GM23248 (cell line): ENCODE measurements around the gene SBNO2. TPM values are rescaled to one million over a fixed set of nuclear protein-coding genes. Genes with fewer than 3 reads are reported as not detected.
A peak's percentile ranks its signal among the peaks of the same experiment; 100 is the strongest.

ENCODE experiments used
- DNase-seq: peaks from one replicate; pipeline ENCODE4 v3.0.0-alpha.2; 2015
- H2AFZ ChIP-seq: fragments of 200-600 bp; sonication (generic); 2 replicates; pipeline ENCODE4 v1.6.1; 2016; ENCODE audit warnings: antibody characterized with exemption
- H3F3A ChIP-seq: fragments of 200-600 bp; sonication (generic); 2 replicates; pipeline ENCODE4 v1.6.1; 2016; ENCODE audit warnings: mild to moderate bottlenecking, antibody characterized with exemption, mixed run types; ENCODE audit not compliant: insufficient read depth
- H3K27ac ChIP-seq: fragments of 200-600 bp; sonication (generic); 2 replicates; pipeline ENCODE4 v1.5.1; 2016; ENCODE audit warnings: mild to moderate bottlenecking
- H3K27me3 ChIP-seq: fragments of 200-600 bp; sonication (generic); replicated peaks from 2 replicates; pipeline ENCODE4 v1.6.1; 2016; ENCODE audit warnings: mild to moderate bottlenecking; ENCODE audit not compliant: insufficient read depth
- H3K36me3 ChIP-seq: fragments of 200-600 bp; sonication (generic); 2 replicates; pipeline ENCODE4 v1.6.1; 2016; ENCODE audit warnings: low read depth, mild to moderate bottlenecking
- H3K4me1 ChIP-seq: fragments of 200-600 bp; sonication (generic); 2 replicates; pipeline ENCODE4 v1.6.1; 2016; ENCODE audit warnings: mild to moderate bottlenecking; ENCODE audit not compliant: insufficient read depth
- H3K4me2 ChIP-seq: fragments of 200-600 bp; sonication (generic); one replicate; pipeline ENCODE4 v1.6.1; 2016; ENCODE audit warnings: mild to moderate bottlenecking; ENCODE audit not compliant: unreplicated experiment
- H3K4me3 ChIP-seq: fragments of 200-600 bp; sonication (generic); 2 replicates; pipeline ENCODE4 v1.5.1; 2016; ENCODE audit warnings: mild to moderate bottlenecking
- H3K79me2 ChIP-seq: fragments of 200-600 bp; sonication (generic); 2 replicates; pipeline ENCODE4 v1.6.1; 2016; ENCODE audit warnings: mild to moderate bottlenecking; ENCODE audit not compliant: insufficient read depth
- H3K9ac ChIP-seq: fragments of 200-600 bp; sonication (generic); 2 replicates; pipeline ENCODE4 v1.6.1; 2016; ENCODE audit warnings: mild to moderate bottlenecking
- H3K9me2 ChIP-seq: fragments of 200-600 bp; sonication (generic); 2 replicates; pipeline ENCODE4 v1.6.1; 2016; ENCODE audit warnings: mixed run types, mild to moderate bottlenecking, moderate library complexity; ENCODE audit not compliant: insufficient read depth
- H3K9me3 ChIP-seq: fragments of 200-600 bp; sonication (generic); one replicate; pipeline ENCODE4 v1.6.1; 2017; ENCODE audit warnings: low read depth
- H4K20me1 ChIP-seq: fragments of 200-600 bp; sonication (generic); 2 replicates; pipeline ENCODE4 v1.6.0; 2016; ENCODE audit not compliant: insufficient read depth
- EZH2 ChIP-seq: fragments of 200-600 bp; sonication (generic); IDR thresholded peaks from 2 replicates; pipeline ENCODE4 v1.6.1; 2018; ENCODE audit warnings: antibody characterized with exemption, mild to moderate bottlenecking; ENCODE audit not compliant: insufficient read depth, poor library complexity, severe bottlenecking
- EZH2phosphoT487 ChIP-seq: fragments of 200-600 bp; sonication (generic); IDR thresholded peaks from 2 replicates; pipeline ENCODE4 v1.6.1; 2018; ENCODE audit warnings: antibody characterized with exemption, moderate library complexity, mild to moderate bottlenecking, low read depth; ENCODE audit not compliant: insufficient read depth
- WGBS, 2 experiments: methylation state at CpG; one replicate each; pipeline ENCODE4 v1.1.6; 2015 to 2017; ENCODE audit warnings: low lambda C conversion rate in 2 of 2, low coverage in 1 of 2; ENCODE audit errors: missing lambda C conversion rate in 2 of 2; 5-methylcytosine and 5-hydroxymethylcytosine counted together
- in situ Hi-C: fragments of 300-500 bp; cut with MboI; formaldehyde crosslinking; loops from 2 replicates; pipeline ENCODE4 v1.15.0; 2020
- polyA plus RNA-seq: library from polyadenylated mRNA; unstranded; fragments of >200 nt; fragmentation: Nextera tagmentation; extraction: Ambion mirVana; gene quantifications from 2 replicates; pipeline ENCODE4 v1.2.1, GENCODE V29; 2016
- total RNA-seq: library from RNA; depleted of rRNA; stranded (reverse); fragments of >200 nt; shearing (Covaris generic); gene quantifications from 2 replicates; pipeline ENCODE4 v1.2.3, GENCODE V29; 2014

The SBNO2 gene
- total and polyA plus RNA-seq, 2 experiments from 2014 or later: 7.5 to 70.4 TPM

DNA sequence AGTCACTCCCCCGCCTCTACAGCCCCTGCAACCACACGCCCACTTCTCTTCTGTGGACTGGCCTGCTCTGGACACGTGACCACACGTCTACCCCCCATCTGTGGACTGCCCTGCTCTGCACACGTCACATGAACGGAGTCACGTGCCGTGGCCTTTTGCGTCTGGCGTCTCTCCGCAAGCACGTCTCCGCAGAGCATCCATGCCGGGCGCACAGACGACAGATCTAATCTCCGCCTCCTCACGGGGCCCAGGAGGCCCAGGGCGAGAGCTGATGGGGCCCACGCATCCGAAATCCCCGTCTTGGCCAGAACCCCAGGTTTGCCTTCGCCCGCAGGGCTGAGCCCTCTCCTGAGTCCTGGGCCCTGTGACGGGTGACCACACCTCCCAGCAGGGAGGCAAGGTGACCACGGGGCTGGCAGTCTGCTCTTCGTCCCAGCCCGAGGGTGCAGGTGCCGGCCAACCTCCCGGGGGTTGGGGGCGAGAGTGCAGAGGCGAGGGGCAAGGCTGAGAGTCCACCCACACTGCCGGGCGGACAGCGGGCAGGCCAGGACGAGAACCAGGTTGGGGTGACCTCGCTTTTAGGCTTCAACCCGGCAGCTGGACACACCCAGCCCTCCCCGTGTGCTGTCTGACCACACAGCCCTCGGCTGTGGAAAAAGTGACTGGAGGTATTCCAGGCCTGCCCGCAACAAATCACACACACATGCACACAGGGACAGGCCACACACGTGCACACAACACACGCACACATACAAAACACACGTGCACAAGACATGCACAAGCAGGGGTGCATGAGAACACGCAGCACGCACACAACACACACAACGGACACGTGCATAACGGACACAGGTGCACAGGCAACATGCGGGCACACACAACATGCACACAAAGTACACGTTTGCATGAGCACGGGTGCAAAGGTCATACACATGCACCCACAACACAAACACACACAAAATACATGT, 3.9 kb downstream of the SBNO2 start:
- H3K27ac ChIP-seq: no peak overlapping the region
- no peaks in the 10 kb centered on the region for H4K20me1 ChIP-seq
- H3K9me2 ChIP-seq: no peaks in the 10 kb centered on the region
- peaks cover 89% of the 10 kb centered on the region for H3K79me2 ChIP-seq
- TF ChIP-seq EZH2 (no peak), EZH2phosphoT487 (no peak)
- in situ Hi-C loops: no loop called here
- H2AFZ ChIP-seq: no peak overlapping the region
- H3K9me3 ChIP-seq: no peaks in the 10 kb centered on the region
- H3K4me3 ChIP-seq: no peak overlapping the region
- 83 to 87% methylated on average over 45 to 52 of the region's 52 CpGs for WGBS, 2 experiments
- DNase-seq: peak; percentile 65
- no peaks in the 10 kb centered on the region for H3K27me3 ChIP-seq
- peaks cover 3% of the 10 kb centered on the region; the same call in 1 of the 2 replicates for H3F3A ChIP-seq
- H3K4me1 ChIP-seq: peaks cover 26% of the 10 kb centered on the region
- no peak overlapping the region for H3K9ac ChIP-seq
- no peak overlapping the region for H3K4me2 ChIP-seq
- H3K36me3 ChIP-seq: no peaks in the 10 kb centered on the region

GRCh38 chr19:1169411-1169791, 4.7 kb downstream of the SBNO2 start:
- Histone ChIP-seq H3K4me1 (peaks cover 26% of the 10 kb centered on the region), H3K79me2 (peaks cover 90% of the 10 kb centered on the region), H3K27me3 (no peaks in the 10 kb centered on the region), H3K4me3 (no peak overlapping the region), H3F3A (no peaks in the 10 kb centered on the region), H4K20me1 (no peaks in the 10 kb centered on the region), H3K4me2 (no peak overlapping the region), H3K36me3 (no peaks in the 10 kb centered on the region), H2AFZ (no peak overlapping the region), H3K9ac (peak overlapping the region; percentile 53; the same call in 1 of the 2 replicates), H3K9me3 (no peaks in the 10 kb centered on the region), H3K9me2 (no peaks in the 10 kb centered on the region), H3K27ac (peak overlapping the region; percentile 66)
- WGBS, 2 experiments: 85 to 96% methylated on average over 9 to 10 of the region's 10 CpGs
- DNase-seq: no peak
- in situ Hi-C loops: no loop called here
- TF ChIP-seq EZH2 (no peak), EZH2phosphoT487 (no peak)

GRCh38 chr19:1168572-1169410, 5.3 kb downstream of the SBNO2 start:
- no peaks in the 10 kb centered on the region for H3K9me3 ChIP-seq
- H3K4me2 ChIP-seq: peak overlapping the region; percentile 39
- peak overlapping the region; percentile 53 for H3K9ac ChIP-seq
- H3K79me2 ChIP-seq: peaks cover 88% of the 10 kb centered on the region
- H3F3A ChIP-seq: no peaks in the 10 kb centered on the region
- H2AFZ ChIP-seq: no peak overlapping the region
- in situ Hi-C loops: no loop called here
- H3K27me3 ChIP-seq: no peaks in the 10 kb centered on the region
- H4K20me1 ChIP-seq: no peaks in the 10 kb centered on the region
- H3K27ac ChIP-seq: peak overlapping the region; percentile 66
- H3K9me2 ChIP-seq: no peaks in the 10 kb centered on the region
- no peak overlapping the region for H3K4me3 ChIP-seq
- peaks cover 26% of the 10 kb centered on the region for H3K4me1 ChIP-seq
- TF ChIP-seq EZH2phosphoT487 (no peak), EZH2 (no peak)
- DNase-seq: peak; percentile 90
- H3K36me3 ChIP-seq: no peaks in the 10 kb centered on the region
- 74 to 75% methylated on average over 46 to 50 of the region's 50 CpGs for WGBS, 2 experiments

DNA sequence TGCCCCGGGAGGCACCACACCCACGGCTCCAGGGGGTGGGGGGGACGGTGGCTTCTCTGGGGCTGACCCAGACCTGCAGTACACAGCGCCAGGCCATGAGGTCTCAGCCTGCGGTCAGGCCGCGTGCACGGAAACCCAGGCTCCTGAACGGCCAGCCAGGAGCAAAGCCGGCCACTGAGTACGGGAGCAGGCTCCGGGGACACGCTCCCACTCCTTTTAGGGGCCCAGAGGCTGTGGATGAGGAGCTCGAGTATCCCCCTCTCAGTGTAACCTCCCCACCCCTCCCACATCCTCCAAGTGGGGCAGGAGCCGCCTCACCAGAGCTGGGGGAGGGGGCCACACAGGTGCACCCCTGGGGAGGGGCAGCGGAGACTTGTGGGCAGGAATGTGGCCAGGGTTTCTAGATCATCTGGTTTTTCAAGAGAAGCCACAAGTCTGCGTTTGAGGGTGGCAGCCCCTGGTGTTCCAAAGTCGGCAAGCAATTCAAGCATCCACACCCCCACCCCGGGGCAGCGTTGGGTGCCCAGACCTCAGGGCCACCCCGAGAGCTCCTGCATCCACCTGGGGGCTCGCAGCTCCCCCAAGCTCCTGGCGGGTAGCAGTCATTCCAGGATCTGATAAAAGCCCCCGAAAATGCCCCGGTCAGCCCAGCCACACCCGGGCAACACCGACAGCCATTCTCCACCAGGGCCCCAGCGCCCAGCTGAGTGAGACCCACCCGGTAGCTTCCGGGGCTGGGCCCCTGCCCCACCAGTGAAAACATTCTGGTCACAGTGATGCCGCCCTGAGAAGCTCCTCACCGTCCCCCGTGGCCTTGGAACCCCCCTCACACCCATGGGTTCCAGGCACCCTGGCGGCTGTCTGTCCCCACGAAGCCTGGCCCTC, 6.1 kb downstream of the SBNO2 start:
- H3K36me3 ChIP-seq: no peaks in the 10 kb centered on the region
- in situ Hi-C loops: no loop called here
- no peak overlapping the region for H3K4me3 ChIP-seq
- no peaks in the 10 kb centered on the region for H3F3A ChIP-seq
- no peaks in the 10 kb centered on the region for H3K27me3 ChIP-seq
- 89 to 91% methylated on average over 28 to 35 of the region's 35 CpGs for WGBS, 2 experiments
- H3K79me2 ChIP-seq: peaks cover 87% of the 10 kb centered on the region
- peaks cover 26% of the 10 kb centered on the region for H3K4me1 ChIP-seq
- no peaks in the 10 kb centered on the region for H3K9me2 ChIP-seq
- H4K20me1 ChIP-seq: no peaks in the 10 kb centered on the region
- no peak overlapping the region for H2AFZ ChIP-seq
- DNase-seq: no peak
- TF ChIP-seq EZH2 (no peak), EZH2phosphoT487 (no peak)
- H3K9me3 ChIP-seq: no peaks in the 10 kb centered on the region
- no peak overlapping the region for H3K4me2 ChIP-seq
- H3K27ac ChIP-seq: no peak overlapping the region
- peak overlapping the region; percentile 53; the same call in 1 of the 2 replicates for H3K9ac ChIP-seq
